NOMO-1 treated with DMSO at 0.1 percent for 48 hours (cell line): Measurements from ENCODE around the gene ASCC3.

Experiments used
- DNase-seq: peaks from one replicate; lab custom pipeline; 2025; ENCODE audit not compliant: unreplicated experiment; lab: John Stamatoyannopoulos, UW

The ASCC3 gene

DNA sequence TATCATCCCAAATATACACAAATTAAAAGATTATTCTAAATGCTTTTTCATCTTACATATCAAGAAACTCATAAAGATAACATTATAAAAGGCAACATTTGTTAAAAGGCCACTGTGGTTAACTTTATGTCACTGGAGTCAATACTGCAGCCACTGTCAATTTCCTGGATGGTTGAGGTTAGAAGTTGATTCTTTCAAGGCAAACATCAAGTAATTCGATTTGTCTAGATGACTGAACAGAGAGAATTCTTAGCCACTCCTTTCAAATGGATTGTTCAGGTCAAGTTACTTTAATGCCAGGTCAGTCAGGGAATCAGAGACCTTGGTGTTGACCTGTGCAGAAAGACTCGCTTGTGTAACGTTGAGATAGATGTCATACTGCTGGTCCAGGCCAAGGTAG lies 372.0 kb downstream of the ASCC3 start:
- no peak for DNase-seq

DNA sequence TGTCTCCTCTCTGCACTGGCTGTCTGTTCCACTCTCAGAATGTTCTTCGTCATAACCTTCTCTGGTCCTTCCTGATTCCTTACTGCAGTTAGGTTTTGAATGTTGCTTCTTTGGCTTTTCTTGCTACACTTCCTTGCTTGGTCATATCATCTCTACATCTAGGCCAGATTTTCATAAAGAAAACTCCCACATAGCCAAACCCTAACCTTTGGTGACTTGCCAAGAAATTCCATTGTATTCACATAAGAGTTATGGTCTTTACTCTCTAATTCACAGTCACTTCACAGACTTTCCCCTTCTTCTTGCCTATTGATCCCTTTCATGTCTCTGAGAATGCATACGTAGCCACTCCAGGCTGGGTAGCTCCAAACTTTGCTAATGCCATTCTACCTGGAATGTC lies 374.5 kb downstream of the ASCC3 start:
- DNase-seq: no peak

- DNase-seq: no peak
Measured at GRCh38 chr6:100504786-100505737, 376.1 kb downstream of the ASCC3 start.

DNA sequence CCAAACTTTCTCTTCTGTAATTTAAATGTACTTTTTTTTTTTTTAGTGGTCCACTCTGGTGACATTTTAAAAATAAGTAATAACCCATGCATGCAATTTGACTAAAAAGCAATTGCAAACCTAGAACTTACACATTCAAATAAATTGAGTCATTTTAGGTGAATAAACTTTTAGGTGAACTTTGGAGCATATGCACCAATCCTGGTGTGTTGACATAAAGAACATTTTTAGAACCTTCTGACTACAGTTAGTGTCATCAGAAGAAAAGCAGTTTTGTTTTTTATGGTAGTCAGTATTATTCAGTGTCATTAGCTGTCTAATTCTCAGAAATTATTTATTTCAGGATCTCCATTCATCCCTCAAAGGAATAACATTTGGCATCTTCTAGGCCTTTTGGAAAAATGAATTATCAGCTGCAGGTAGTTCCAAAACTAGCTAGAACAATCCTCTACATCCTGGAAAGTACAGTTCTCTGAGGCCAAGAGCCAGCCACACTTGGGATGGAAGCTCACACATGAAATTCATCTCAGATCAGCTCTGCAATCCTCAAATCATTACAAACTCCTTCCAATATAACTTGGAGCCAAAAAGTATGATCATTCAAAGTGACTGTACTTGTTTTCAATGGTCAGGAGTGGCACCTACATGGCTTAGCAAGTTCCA lies 378.0 kb downstream of the ASCC3 start:
- DNase-seq: no peak

DNA sequence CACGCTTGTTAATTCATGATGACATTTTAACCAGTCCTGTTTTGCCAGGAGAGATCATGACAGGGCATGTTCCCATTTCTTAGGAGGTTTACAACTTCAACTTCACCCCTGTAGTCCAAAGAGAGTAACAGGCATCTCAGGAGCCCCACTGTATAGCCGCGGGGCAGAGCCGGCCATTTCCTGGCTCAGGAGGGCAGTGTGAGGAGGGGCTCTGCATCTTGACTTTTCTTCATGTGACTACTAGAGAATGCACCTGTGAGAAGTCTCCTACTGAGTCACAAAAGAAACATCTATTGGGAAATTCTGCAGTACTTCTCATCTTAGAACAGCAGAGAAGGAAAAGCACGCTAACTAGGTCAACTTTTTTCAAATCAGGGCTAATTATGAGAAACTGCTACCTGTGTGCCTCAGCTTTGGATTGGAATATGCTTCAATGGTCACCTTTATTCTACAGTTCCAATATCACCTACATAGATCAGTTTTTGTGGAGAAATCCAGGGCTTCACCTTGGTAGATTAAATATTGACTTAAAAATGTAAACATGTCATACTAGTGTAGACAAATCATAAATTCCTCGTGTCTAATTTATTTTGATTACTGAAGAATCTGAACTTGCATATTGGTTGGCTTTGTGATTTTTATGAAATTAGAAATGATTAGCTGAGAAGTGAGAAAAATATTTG lies 387.8 kb downstream of the ASCC3 start:
- no peak for DNase-seq

DNA sequence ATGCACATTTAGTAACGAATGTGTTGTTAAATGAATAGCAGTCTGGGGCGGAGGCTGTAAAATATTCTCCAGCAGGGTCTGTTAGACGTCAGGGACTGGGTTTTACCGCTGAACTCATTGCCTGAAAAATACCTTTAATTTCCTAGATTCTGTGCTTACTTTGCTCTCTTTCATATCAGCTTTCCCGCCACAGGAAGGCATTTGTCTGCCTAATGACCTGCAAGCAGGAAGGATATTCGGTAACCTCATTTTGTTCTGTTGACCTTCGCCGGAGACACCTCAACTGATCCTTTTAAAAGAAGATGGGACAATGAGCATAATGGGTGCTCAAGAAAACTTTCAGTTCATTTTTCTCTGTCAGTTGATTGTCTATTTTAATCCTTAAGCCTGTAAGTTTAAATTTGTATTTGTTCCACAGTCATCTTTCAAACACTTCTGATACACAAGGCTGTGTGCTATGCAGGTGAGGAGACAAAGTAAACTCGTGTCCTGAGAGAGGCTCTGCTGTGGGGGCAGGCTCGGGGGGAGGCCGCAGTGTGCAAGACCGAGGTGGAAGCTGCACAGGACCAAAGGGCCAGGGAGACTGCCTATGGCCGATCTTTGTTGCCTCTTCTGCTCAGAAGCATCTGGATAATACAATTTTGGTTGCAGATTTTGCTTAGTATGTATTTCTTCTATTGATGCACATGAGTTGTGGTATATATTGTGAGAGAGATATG lies 389.0 kb downstream of the ASCC3 start:
- DNase-seq: no peak

DNA sequence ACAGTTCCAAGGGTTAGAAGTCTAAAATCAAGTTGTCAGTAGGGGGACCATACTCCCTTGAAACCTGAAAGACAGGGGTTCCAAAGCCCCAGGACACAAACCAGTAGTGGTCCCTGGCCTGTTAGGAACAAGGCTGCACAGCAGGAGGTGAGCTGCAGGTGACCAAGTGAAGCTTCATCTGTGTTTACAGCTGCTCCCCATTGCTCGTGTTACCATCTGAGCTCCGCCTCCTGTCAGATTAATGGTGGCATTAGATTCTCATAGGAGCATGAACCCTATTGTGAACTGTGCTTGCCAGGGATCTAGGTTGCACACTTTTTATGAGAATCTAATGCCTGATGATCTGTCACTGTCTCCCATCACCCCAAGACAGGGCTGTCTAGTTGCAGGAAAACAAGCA lies 391.1 kb downstream of the ASCC3 start:
- DNase-seq: no peak

GRCh38 chr6:100488244-100488643 lies 392.9 kb downstream of the ASCC3 start:
- peak; percentile 79 for DNase-seq

DNA sequence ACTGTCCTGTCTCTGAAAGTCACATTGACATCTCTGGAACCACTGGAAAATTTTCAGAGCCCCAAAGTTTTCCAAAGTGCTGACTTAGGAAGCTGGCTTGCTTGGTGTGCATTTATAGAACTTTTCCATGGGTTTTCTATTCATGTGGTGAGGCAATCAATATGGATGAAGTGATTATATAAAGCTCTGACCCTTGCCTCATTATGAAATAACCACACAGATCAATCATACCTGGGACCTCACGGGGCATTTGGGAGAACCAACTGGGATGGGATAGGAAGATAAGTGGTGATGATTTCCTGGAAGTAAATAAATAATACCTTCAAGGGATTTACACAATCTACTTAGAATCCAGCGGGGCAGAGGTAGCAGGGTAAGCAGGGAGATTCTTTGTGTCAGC lies 393.5 kb downstream of the ASCC3 start:
- DNase-seq: no peak

DNA sequence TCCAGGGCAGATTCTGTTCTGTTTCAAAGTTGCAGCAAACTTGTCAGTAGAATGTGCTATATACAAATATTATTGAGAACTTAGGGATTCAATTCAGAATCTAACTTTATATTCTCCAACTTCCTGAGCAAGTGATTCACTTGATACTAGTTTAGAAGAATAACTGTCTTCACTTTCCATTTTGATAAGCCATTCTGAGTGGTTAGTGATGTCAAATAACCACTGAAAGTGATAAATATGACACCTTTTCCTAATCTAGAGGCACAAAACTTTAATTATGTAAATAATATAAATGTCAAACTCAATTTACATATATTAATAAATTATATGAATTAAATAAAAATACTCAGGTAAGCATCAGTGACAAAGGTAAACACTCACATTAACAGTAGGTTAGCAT lies 395.9 kb downstream of the ASCC3 start:
- DNase-seq: no peak

DNA sequence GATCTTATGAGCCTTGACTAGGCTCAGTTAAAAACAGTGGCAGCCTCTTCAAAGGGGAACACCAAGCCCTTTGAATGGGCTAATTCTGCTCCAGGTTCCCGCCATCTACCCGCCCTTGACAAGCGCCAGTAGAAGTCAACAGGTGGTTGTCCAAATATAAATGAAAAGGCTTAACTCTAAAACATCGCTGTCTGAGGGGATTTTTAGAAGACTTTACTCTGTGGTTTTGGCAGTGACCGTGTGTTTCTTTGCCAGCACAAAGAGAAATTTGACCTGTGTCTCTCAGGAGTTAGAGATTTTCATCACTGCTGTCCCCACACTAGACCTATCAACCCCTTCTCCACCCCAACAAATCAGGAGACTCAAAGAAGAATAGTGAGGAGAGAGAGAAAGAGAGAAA lies 396.7 kb downstream of the ASCC3 start:
- no peak for DNase-seq

- no peak for DNase-seq
Measured at GRCh38 chr6:100482698-100483097, 398.4 kb downstream of the ASCC3 start.

- DNase-seq: peak; percentile 7
Measured at GRCh38 chr6:100479179-100480035, 401.7 kb downstream of the ASCC3 start.

- DNase-seq: no peak
Measured at GRCh38 chr6:100475554-100476320, 405.4 kb downstream of the ASCC3 start.

GRCh38 chr6:100473182-100473581 lies 407.9 kb downstream of the ASCC3 start:
- no peak for DNase-seq

DNA sequence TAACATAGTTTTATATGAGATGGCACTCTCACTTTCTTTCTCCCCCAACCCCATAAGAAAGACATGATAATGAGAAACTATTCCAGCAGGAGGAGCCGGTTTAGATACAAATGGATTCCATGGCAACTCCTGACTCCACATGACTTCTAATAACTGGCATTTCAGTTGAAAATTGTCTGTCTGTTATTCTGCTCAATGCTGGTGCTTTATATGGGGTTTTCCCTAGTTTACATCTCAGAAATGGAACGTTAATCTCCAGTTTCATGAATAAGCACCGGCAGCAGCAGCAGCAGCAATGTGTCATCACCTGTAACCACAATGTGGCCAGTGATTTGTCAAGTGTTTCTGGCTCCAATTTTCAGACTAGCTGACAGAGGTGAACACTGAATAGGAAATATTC lies 408.5 kb downstream of the ASCC3 start:
- DNase-seq: no peak

DNA sequence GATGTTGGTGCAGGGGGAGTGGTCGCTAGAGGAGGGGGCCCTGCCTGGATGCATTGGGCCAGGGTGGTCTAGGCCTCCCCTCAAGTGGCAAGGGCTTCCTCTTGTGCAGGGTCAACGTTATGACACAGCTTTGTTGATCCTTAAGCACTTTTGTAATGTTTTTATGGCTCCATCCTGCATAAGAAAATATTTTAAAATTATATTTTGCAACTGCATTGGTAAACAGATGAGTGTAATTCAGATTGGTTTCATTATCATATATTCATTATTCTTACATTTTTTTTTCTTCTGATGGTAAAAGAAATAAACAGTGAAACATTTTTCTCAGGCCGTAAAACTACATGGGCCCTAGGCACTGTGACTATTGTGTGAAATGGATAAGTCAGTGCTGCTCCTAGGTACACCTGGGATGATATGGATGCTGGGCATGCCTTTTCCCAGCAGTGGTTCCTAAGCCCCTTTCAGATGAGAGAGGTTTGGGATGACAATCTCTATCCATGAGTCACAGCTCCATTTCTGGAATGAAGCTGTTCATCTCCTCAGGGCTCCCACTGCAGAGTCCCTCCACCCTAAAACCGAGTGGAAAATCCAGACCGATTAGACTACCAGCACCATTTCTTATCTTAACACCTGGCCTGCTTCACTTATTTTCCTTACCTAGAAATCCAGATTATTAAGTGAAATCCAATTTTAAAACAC lies 410.6 kb downstream of the ASCC3 start:
- DNase-seq: no peak

- DNase-seq: no peak
Measured at GRCh38 chr6:100469101-100469859, 411.8 kb downstream of the ASCC3 start.
